Measurements from ENCODE around the gene TMEM86B.
A peak's percentile ranks its signal among the peaks of the same experiment; 100 is the strongest.
"Not testable (repeated sequence)": the region's sequence is repeated elsewhere in the genome, so short reads cannot be mapped to it uniquely, and the experiment has no call there.

Gene TMEM86B

DNA sequence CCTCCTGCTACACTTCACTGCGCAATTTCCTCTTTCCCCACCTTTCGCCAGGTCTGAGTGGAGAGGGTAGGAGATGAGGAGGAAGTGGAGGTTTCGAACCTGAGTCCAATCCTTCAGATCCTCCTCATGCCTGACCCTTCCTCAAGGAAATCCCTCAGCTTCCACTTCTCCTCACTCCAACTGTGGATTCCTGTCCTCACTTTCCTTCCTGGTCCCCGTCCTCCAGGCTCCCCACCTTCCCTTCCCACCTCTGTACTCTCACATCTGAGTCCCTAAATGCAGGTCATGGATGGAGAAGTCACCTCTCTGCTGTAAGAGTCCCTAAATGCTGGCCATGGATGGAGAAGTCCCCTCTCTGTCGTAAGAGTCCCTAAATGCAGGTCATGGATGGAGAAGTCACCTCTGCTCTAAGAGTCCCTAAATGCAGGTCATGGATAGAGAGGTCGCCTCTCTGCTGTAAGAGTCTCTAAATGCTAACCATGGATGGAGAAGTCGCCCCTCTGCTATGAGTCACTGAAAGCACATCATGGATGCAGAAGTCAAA lies 3.1 kb downstream of the TMEM86B start:
- TF ChIP-seq PAX5 (IDR thresholded peaks at IDR 0.05; ENCODE audit: insufficient read depth, low read length, severe bottlenecking) (no peak), POLR2AphosphoS5 (IDR thresholded peaks at IDR 0.05; ENCODE audit: low read depth, low read length) (peak; percentile 36; the same call in 1 of the 2 replicates), POLR2A (IDR thresholded peaks at IDR 0.05; ENCODE audit: low read depth, low read length) (no peak), SPI1 (IDR thresholded peaks at IDR 0.05; ENCODE audit: low read depth, low read length) (no peak), TAF1 (IDR thresholded peaks at IDR 0.05; ENCODE audit: low read depth, low read length) (no peak), POU2F2 (IDR thresholded peaks at IDR 0.05; ENCODE audit: low read depth, low read length) (no peak)
- DNase-seq (ENCODE audit: insufficient read length, low spot score): peak; percentile 8
- peak; percentile 23 for FAIRE-seq

DNA sequence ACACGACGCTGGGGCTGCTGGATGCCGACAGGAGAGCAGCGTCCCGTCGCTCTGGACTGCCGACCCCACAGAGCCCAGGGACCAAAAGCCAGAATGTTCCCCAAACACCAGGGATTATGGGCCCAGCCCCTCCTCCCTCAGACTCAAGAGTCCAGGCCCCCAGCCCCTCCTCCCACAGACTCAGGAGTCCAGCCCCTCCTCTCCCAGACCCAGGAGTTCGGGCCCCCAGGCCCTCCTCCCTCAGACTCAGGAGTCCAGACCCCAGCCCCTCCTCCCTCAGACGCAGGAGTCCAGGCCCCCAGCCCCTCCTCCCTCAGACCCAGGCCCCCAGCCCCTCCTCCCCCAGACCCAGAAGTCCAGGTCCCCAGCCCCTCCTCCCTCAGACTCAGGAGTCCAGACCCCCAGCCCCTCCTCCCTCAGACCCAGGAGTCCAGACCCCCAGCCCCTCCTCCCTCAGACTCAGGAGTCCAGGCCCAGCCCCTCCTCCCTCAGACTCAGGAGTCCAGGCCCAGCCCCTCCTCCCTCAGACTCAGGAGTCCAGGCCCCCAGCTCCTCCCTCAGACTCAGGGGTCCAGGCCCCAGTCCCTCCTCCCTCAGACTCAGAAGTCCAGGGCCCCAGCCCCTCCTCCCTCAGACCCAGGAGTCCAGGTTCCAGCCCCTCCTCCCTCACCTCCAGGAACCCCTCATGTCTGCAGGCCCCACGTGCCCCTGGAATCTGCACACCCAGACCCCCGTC lies 3.7 kb downstream of the TMEM86B start:
- DNase-seq (ENCODE audit: insufficient read length, low spot score); FAIRE-seq: not testable (repeated sequence)

DNA sequence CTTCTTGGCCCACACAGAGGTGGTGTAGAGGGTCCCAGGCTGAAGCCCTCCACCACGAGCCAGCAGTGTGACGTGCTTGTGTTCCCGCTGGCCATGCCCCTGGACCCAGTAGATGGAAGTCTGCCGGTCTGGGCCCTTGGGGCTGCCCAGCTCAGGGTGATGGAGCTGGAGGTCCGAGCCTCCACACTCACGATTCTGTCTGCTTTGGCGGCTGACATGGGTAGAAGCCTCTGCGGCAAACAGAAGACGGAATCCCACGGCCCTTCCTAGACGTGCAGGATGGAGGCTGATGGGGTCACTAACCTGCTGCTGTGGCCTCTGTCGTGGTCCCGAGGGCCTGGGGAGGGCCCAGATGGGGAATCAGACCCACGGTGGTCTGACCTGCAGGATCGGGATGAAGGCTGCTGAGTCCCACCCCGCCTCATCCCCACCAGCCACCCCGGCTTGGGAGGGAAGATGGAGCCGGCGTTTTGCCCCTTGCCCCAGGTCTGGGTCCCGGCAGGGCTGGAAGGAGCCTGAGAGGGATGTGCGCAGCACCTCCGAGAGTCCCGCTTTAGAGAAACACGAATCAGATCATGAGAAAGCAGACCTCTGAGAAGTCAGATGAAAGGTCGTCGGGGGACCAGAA lies 4.4 kb downstream of the TMEM86B start:
- FAIRE-seq: no peak
- no peak for DNase-seq (ENCODE audit: insufficient read length, low spot score)
- TF ChIP-seq POLR2AphosphoS5 (IDR thresholded peaks at IDR 0.05; ENCODE audit: low read depth, low read length) (no peak), SPI1 (IDR thresholded peaks at IDR 0.05; ENCODE audit: low read depth, low read length) (no peak), POU2F2 (IDR thresholded peaks at IDR 0.05; ENCODE audit: low read depth, low read length) (no peak), PAX5 (IDR thresholded peaks at IDR 0.05; ENCODE audit: insufficient read depth, low read length, severe bottlenecking) (no peak), POLR2A (IDR thresholded peaks at IDR 0.05; ENCODE audit: low read depth, low read length) (no peak), TAF1 (IDR thresholded peaks at IDR 0.05; ENCODE audit: low read depth, low read length) (no peak)

DNA sequence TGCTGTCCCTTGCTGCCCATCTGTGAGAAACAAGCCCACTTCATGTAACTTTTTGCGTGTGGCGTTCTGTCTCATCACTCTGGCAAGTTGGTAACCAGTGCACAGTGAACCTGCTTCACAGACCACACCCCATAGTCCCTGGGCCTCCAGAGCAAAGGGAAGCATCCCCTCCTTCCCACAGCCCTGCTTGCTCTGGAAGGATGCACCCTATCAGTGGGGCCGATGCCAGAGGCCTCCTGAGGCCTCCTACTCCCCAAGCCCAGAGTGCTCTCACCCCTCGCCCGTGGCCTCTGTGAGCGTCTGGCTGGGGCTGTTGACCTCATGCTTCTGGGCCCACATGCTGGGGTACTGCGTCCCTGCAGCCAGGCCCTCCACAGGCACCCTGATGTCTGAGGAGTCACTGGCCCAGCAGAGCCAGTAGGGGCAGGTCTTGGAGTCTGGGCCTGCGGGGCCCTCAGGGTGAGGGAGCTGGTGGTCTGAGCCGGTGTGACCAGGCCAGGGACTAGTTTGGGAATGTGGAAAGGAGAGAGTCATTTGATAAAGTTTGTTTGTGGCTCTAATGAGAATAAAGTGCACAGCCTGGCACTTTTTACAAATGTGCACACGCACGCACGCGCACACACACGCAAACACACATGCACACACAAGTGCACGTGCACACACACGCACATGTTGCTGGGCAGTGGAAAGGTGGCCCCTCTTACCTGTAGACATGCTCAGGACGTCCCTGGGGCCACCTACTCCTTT lies 5.1 kb downstream of the TMEM86B start:
- FAIRE-seq (no peak), DNase-seq (ENCODE audit: insufficient read length, low spot score) (no peak)
- TF ChIP-seq PAX5 (IDR thresholded peaks at IDR 0.05; ENCODE audit: insufficient read depth, low read length, severe bottlenecking) (no peak), TAF1 (IDR thresholded peaks at IDR 0.05; ENCODE audit: low read depth, low read length) (no peak), POLR2A (IDR thresholded peaks at IDR 0.05; ENCODE audit: low read depth, low read length) (no peak), POLR2AphosphoS5 (IDR thresholded peaks at IDR 0.05; ENCODE audit: low read depth, low read length) (no peak), POU2F2 (IDR thresholded peaks at IDR 0.05; ENCODE audit: low read depth, low read length) (no peak), SPI1 (IDR thresholded peaks at IDR 0.05; ENCODE audit: low read depth, low read length) (no peak)

DNA sequence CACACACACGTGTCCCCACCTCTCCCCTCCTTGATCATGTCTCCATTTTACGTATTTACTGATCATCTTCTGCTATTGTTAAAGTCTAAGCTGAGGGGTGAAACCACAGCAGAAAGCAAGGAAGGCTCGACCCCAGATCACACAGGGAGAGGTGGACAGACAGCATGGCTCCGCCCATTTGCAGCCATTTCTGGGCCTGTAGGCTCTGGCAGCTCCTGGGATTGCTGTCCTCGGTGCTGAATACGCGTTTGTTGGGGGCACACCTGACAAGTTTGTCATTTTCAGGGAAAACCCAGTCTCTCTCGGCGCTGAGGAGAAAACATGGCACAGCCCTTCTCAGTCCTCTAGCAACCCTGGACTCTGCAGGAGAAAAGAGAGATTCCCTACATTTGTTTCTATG lies 8.0 kb downstream of the TMEM86B start:
- no peak for DNase-seq (ENCODE audit: insufficient read length, low spot score)
- no peak for FAIRE-seq
- TF ChIP-seq SPI1 (IDR thresholded peaks at IDR 0.05; ENCODE audit: low read depth, low read length): no peak
- TF ChIP-seq PAX5 (IDR thresholded peaks at IDR 0.05; ENCODE audit: insufficient read depth, low read length, severe bottlenecking): no peak
- TF ChIP-seq POLR2A (IDR thresholded peaks at IDR 0.05; ENCODE audit: low read depth, low read length): no peak
- no peak for TF ChIP-seq TAF1 (IDR thresholded peaks at IDR 0.05; ENCODE audit: low read depth, low read length)
- TF ChIP-seq POU2F2 (IDR thresholded peaks at IDR 0.05; ENCODE audit: low read depth, low read length): no peak
- no peak for TF ChIP-seq POLR2AphosphoS5 (IDR thresholded peaks at IDR 0.05; ENCODE audit: low read depth, low read length)

DNA sequence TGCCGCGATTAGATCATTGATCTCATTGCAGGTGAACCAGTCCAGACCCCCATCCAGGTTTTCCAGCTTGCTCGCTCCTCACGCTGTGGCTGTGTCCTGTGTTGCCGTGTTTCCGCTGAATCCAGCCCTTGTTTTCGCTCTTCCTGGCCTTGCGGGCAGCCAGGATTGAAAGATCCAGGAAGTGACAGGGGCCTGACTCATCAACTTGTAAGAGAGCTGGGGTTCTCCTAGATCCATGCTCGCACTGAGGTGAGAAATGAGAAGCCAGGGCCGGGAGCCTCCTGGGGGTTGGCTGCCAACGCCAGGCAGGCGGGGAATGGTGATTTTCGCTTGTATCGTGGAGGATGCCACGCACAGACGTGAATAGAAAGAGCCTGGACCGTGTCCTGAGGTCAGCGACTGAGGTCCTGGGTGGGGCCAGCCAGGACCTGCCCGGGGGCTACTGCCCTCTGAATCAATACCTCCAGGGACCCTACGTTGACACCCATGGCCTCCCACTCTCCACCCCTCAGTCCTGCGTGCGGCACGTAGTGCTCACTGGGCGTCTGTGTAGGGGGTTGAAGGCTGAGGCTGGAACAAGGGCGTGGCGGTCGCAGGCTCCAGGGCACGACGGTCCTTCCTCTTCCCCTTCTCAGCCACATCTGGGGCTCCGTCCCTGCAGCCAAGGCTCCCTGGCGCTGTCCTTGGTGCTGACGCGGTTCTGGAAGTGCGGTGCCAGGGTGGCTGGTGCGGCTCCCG lies 11.9 kb downstream of the TMEM86B start:
- no peak for FAIRE-seq
- no peak for DNase-seq (ENCODE audit: insufficient read length, low spot score)
- no peak for TF ChIP-seq TAF1 (IDR thresholded peaks at IDR 0.05; ENCODE audit: low read depth, low read length)
- no peak for TF ChIP-seq PAX5 (IDR thresholded peaks at IDR 0.05; ENCODE audit: insufficient read depth, low read length, severe bottlenecking)
- TF ChIP-seq POLR2AphosphoS5 (IDR thresholded peaks at IDR 0.05; ENCODE audit: low read depth, low read length): no peak
- no peak for TF ChIP-seq POU2F2 (IDR thresholded peaks at IDR 0.05; ENCODE audit: low read depth, low read length)
- no peak for TF ChIP-seq POLR2A (IDR thresholded peaks at IDR 0.05; ENCODE audit: low read depth, low read length)
- TF ChIP-seq SPI1 (IDR thresholded peaks at IDR 0.05; ENCODE audit: low read depth, low read length): no peak

DNA sequence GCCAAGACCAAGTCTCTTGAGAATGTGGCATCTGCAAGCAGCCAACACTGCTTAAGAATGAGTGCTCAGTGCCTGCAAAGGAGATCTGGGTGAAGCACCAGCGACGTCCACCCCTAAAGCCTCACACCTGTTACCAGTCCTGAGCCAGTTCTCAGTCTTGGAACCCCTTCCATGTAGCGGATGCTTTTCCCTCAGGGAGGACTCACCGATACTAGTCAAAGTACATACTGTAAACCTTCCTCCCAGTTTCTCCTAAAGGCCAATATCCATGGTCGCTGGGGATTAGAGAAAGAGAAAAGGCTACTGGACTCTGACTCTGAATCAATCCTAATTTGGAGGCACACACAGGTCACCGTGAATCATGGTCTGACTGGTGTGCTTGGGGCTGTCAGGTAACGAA lies 15.0 kb downstream of the TMEM86B start:
- no peak for TF ChIP-seq TAF1 (IDR thresholded peaks at IDR 0.05; ENCODE audit: low read depth, low read length)
- no peak for TF ChIP-seq POLR2AphosphoS5 (IDR thresholded peaks at IDR 0.05; ENCODE audit: low read depth, low read length)
- TF ChIP-seq POLR2A (IDR thresholded peaks at IDR 0.05; ENCODE audit: low read depth, low read length): no peak
- TF ChIP-seq PAX5 (IDR thresholded peaks at IDR 0.05; ENCODE audit: insufficient read depth, low read length, severe bottlenecking): no peak
- TF ChIP-seq SPI1 (IDR thresholded peaks at IDR 0.05; ENCODE audit: low read depth, low read length): no peak
- DNase-seq (ENCODE audit: insufficient read length, low spot score) (no peak), FAIRE-seq (no peak)

DNA sequence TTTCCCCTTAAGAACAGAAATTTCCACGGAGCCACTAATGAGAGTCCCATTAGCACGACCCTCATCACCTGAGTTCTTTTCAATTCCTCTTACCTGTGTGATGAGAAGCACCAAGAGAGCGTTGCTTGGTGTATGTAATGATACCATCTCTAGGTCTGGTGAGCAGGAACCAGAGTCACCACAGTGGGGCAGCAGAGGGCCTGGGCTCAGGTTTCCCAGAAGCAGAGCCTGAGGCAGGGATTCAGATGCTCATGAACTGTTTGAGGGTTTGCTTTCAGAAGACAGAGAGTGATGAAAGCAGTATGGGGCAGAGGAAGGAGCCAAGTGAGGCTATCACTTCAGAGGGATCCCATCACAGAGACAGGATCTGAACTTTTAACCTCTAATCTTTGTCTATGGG lies 16.1 kb downstream of the TMEM86B start:
- DNase-seq (ENCODE audit: insufficient read length, low spot score): no peak
- TF ChIP-seq TAF1 (IDR thresholded peaks at IDR 0.05; ENCODE audit: low read depth, low read length) (no peak), PAX5 (IDR thresholded peaks at IDR 0.05; ENCODE audit: insufficient read depth, low read length, severe bottlenecking) (no peak), POLR2AphosphoS5 (IDR thresholded peaks at IDR 0.05; ENCODE audit: low read depth, low read length) (no peak), POU2F2 (IDR thresholded peaks at IDR 0.05; ENCODE audit: low read depth, low read length) (no peak), POLR2A (IDR thresholded peaks at IDR 0.05; ENCODE audit: low read depth, low read length) (no peak), SPI1 (IDR thresholded peaks at IDR 0.05; ENCODE audit: low read depth, low read length) (no peak)
- no peak for FAIRE-seq
